ENCODE results near the gene SUSD4. TPM values are rescaled to one million over a fixed set of nuclear protein-coding genes. Genes with fewer than 3 reads are reported as not detected.
A peak's percentile ranks its signal among the peaks of the same experiment; 100 is the strongest.

SUSD4 gene
- total and polyA plus RNA-seq, 7 experiments from 2014 or later, result 0.10 to 21.5 (median 7.7) TPM

DNA sequence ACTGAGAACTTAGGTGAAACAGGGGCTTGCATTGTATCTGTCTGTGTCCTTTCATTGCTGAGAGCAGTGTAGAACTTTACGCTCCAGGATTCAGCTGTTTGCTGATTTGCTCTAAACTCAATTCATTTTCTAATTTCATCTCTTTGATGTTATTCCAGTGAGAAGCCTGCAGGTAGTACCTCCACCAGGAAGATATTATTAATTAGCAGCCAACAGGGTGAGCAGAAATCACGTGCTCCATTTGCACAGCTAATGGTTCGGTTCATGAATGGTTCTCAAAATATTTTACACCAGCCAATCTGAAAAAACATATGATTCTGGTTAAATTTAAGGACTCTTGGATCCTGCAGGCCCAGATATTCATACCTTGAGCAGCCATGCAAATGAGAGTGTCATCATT lies 52.1 kb downstream of the SUSD4 start:
- Histone ChIP-seq H3K4me3 (ENCODE audit: low read length) (no peak overlapping the region), H3K27ac (ENCODE audit: low read depth, low read length) (no peak overlapping the region), H3K27me3 (ENCODE audit: control insufficient read depth in 2 of 2, insufficient read depth in 2 of 2, low read length in 2 of 2) (no peaks in the 10 kb centered on the region), H3K36me3 (ENCODE audit: control insufficient read depth in 2 of 3, insufficient read depth in 3 of 3, low read length in 3 of 3) (no peaks in the 10 kb centered on the region), H3K4me1 (ENCODE audit: control insufficient read depth in 2 of 2, insufficient read depth in 2 of 2, low read length in 2 of 2) (peaks cover 0 to 19% of the 10 kb centered on the region in 2 donors), H3K9me3 (ENCODE audit: control insufficient read depth in 2 of 3, low read length in 3 of 3) (no peaks in the 10 kb centered on the region)
- intact Hi-C loops (cut with micrococcal nuclease), result no loop called here
- H3K36me3 Mint-ChIP-seq, result peaks cover 0 to 10% (median 0%) of the 10 kb centered on the region in 5 donors
- H3K4me3 Mint-ChIP-seq, result no peak overlapping the region
- DNase-seq (no peak), ATAC-seq (no peak)
- ChIA-PET CTCF (no interaction called here), POLR2A (interaction anchor here (0.9 kb wide), 1 partner anchor 14 kb away, joined by 3 read pairs; no protein-coding TSS in a partner anchor)
- no peaks in the 10 kb centered on the region for H3K27me3 Mint-ChIP-seq
- H3K4me1 Mint-ChIP-seq, result peaks cover 0 to 38% (median 31%) of the 10 kb centered on the region in 7 donors
- no peak overlapping the region for H3K27ac Mint-ChIP-seq
- no peaks in the 10 kb centered on the region for H3K9me3 Mint-ChIP-seq

DNA sequence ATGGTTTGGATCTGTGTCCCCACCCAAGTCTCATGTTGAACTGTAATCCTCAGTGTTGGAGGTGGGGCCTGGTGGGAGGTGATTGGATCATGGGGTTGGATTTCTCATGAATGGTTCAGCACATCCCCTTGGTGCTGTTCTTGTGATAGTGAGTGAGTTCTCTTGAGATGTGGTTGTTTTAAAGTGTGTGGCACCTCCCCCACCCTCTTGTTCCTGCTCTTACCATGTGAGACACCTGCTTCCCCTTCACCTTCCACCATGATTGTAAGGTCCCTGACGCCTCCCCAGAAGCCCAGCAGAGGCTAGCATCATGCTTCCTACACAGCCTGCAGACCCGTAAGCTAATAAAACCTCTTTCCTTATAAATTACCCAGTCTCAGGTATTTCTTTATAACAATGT lies 55.8 kb downstream of the SUSD4 start:
- H3K4me3 Mint-ChIP-seq, result peak overlapping the region in 5 of 10 donors; percentile 1 to 50 (median 14)
- no peaks in the 10 kb centered on the region for H3K27me3 ChIP-seq (ENCODE audit: control insufficient read depth in 2 of 2, insufficient read depth in 2 of 2, low read length in 2 of 2)
- DNase-seq (peak in 5 of 9 donors; percentile 12 to 42 (median 33)), ATAC-seq (no peak)
- H3K36me3 Mint-ChIP-seq, result peaks cover 0 to 10% (median 3%) of the 10 kb centered on the region in 5 donors
- H3K9me3 ChIP-seq (ENCODE audit: control insufficient read depth in 2 of 3, low read length in 3 of 3), result no peaks in the 10 kb centered on the region
- H3K27me3 Mint-ChIP-seq, result no peaks in the 10 kb centered on the region
- ChIA-PET CTCF (interaction anchor here (0.6 kb wide), 1 partner anchor 87 kb away, joined by 4 read pairs; no protein-coding TSS in a partner anchor), POLR2A (interaction anchor here (1.2 kb wide), 1 partner anchor 66 kb away, joined by 3 read pairs; no protein-coding TSS in a partner anchor)
- H3K27ac ChIP-seq (ENCODE audit: low read depth, low read length), result no peak overlapping the region
- no peak overlapping the region for H3K4me3 ChIP-seq (ENCODE audit: low read length)
- peaks cover 0 to 23% (median 18%) of the 10 kb centered on the region in 7 donors for H3K4me1 Mint-ChIP-seq
- peak overlapping the region in 2 of 9 donors; percentile 32 to 34 for H3K27ac Mint-ChIP-seq
- H3K9me3 Mint-ChIP-seq, result peaks cover 0 to 12% (median 3%) of the 10 kb centered on the region in 11 donors
- H3K36me3 ChIP-seq (ENCODE audit: control insufficient read depth in 2 of 3, insufficient read depth in 3 of 3, low read length in 3 of 3), result no peaks in the 10 kb centered on the region
- intact Hi-C loops (cut with micrococcal nuclease), result no loop called here
- H3K4me1 ChIP-seq (ENCODE audit: control insufficient read depth in 2 of 2, insufficient read depth in 2 of 2, low read length in 2 of 2), result peaks cover 0 to 7% of the 10 kb centered on the region in 2 donors

DNA sequence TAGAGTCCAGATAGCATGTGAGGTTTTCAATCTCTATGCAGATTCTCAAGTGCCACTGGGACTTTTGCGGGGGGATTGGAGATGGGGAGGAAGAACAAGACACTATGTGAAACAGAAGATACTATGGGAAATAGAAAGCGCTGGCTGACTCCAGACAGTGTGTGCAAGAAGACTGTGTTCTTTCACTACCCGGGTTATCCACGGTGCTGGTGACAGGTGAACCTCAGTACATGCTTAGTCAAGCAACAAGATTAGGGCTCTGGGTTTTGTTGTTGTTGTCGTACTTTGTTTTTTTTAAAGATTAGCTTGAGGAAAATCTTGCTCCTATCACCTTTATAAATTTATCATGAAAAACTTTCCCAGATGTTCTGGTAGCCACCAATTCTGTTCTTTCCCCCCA lies 56.4 kb downstream of the SUSD4 start:
- intact Hi-C loops (cut with micrococcal nuclease), result no loop called here
- Histone ChIP-seq H3K9me3 (ENCODE audit: control insufficient read depth in 2 of 3, low read length in 3 of 3) (no peaks in the 10 kb centered on the region), H3K4me3 (ENCODE audit: low read length) (no peak overlapping the region), H3K27me3 (ENCODE audit: control insufficient read depth in 2 of 2, insufficient read depth in 2 of 2, low read length in 2 of 2) (no peaks in the 10 kb centered on the region), H3K27ac (ENCODE audit: low read depth, low read length) (no peak overlapping the region), H3K36me3 (ENCODE audit: control insufficient read depth in 2 of 3, insufficient read depth in 3 of 3, low read length in 3 of 3) (no peaks in the 10 kb centered on the region), H3K4me1 (ENCODE audit: control insufficient read depth in 2 of 2, insufficient read depth in 2 of 2, low read length in 2 of 2) (peaks cover 0 to 8% of the 10 kb centered on the region in 2 donors)
- ChIA-PET CTCF (no interaction called here), POLR2A (no interaction called here)
- ATAC-seq (no peak), DNase-seq (no peak)
- Mint-ChIP-seq H3K27ac (peak overlapping the region in 1 of 9 donors; percentile 9), H3K9me3 (peaks cover 0 to 15% (median 3%) of the 10 kb centered on the region in 11 donors), H3K36me3 (peaks cover 0 to 10% (median 3%) of the 10 kb centered on the region in 5 donors), H3K27me3 (no peaks in the 10 kb centered on the region), H3K4me1 (peaks cover 0 to 26% (median 22%) of the 10 kb centered on the region in 7 donors), H3K4me3 (peak overlapping the region in 1 of 10 donors; percentile 14)

DNA sequence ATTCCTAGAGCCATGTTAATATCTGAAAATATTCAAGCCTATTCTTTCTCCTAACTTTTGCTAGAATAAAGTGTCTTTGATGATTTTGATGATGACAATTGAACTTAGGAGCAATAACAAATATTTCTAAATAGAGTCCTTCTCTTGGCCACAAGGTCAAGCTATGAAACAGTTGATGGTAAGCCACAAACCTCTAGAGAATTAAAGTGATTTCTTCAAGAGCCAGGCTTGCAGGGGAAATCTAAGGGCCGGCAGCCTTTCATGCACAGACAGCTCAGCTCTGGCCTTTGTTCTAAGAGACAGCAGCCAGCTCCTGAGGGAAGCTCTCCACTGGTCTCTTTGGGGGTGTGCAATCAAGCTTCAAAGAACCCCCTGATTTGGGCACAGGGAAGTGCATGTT lies 59.0 kb downstream of the SUSD4 start:
- intact Hi-C loops (cut with micrococcal nuclease), result no loop called here
- Histone ChIP-seq H3K36me3 (ENCODE audit: control insufficient read depth in 2 of 3, insufficient read depth in 3 of 3, low read length in 3 of 3) (no peaks in the 10 kb centered on the region), H3K9me3 (ENCODE audit: control insufficient read depth in 2 of 3, low read length in 3 of 3) (no peaks in the 10 kb centered on the region), H3K4me1 (ENCODE audit: control insufficient read depth in 2 of 2, insufficient read depth in 2 of 2, low read length in 2 of 2) (peaks cover 0 to 28% of the 10 kb centered on the region in 2 donors), H3K27ac (ENCODE audit: low read depth, low read length) (no peak overlapping the region), H3K27me3 (ENCODE audit: control insufficient read depth in 2 of 2, insufficient read depth in 2 of 2, low read length in 2 of 2) (no peaks in the 10 kb centered on the region), H3K4me3 (ENCODE audit: low read length) (no peak overlapping the region)
- no peak for DNase-seq
- Mint-ChIP-seq H3K9me3 (peaks cover 0 to 15% (median 3%) of the 10 kb centered on the region in 11 donors), H3K4me1 (peaks cover 0 to 52% (median 45%) of the 10 kb centered on the region in 7 donors), H3K27me3 (no peaks in the 10 kb centered on the region), H3K4me3 (no peak overlapping the region), H3K36me3 (peaks cover 0 to 7% (median 3%) of the 10 kb centered on the region in 5 donors), H3K27ac (no peak overlapping the region)
- ATAC-seq, result no peak
- ChIA-PET CTCF (no interaction called here), POLR2A (no interaction called here)

DNA sequence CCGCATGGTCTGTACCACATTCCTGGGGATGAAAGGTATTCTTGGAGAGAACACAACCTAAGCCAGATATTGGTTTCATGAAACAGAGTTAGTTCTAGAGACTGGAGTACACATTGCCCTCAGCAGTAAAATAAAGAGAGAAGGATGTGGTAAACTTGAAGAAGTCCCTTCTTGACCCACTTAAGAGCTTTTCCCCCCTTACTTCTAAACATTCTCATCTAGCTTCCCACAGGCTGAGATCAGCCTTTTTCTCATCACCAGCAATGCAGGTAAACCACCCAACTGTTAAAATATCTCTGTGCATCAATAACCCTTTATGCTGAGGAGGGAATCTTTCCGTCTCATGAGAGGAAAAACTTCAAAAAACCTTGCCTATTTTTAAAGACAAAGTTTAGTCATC lies 62.6 kb downstream of the SUSD4 start:
- no peak overlapping the region for H3K27ac ChIP-seq (ENCODE audit: low read depth, low read length)

DNA sequence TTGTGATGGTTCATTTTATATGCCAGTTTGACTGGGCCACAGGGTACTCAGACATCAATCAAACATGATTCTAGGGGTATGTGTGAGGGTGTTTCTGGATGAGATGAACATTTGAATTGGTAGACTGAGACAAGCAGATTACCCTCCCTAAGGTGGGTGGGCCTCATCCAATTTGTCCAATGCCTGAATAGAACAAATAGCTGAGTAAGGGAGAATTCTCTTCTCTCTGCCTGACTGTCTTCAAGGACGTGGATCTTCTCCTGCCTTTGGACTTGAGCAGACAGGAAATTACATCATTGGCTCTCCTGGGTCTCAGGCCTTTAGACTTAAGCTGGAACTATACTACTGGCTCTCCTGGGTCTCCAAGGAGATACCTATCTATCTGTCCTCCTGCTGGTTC lies 64.4 kb downstream of the SUSD4 start:
- Histone ChIP-seq H3K4me3 (ENCODE audit: low read length) (no peak overlapping the region), H3K36me3 (ENCODE audit: control insufficient read depth in 2 of 3, insufficient read depth in 3 of 3, low read length in 3 of 3) (no peaks in the 10 kb centered on the region), H3K4me1 (ENCODE audit: control insufficient read depth in 2 of 2, insufficient read depth in 2 of 2, low read length in 2 of 2) (peaks cover 0 to 21% of the 10 kb centered on the region in 2 donors), H3K9me3 (ENCODE audit: control insufficient read depth in 2 of 3, low read length in 3 of 3) (no peaks in the 10 kb centered on the region), H3K27ac (ENCODE audit: low read depth, low read length) (no peak overlapping the region), H3K27me3 (ENCODE audit: control insufficient read depth in 2 of 2, insufficient read depth in 2 of 2, low read length in 2 of 2) (no peaks in the 10 kb centered on the region)
- CTCF ChIA-PET, result no interaction called here
- peaks cover 0 to 14% (median 3%) of the 10 kb centered on the region in 11 donors for H3K9me3 Mint-ChIP-seq
- no peak overlapping the region for H3K4me3 Mint-ChIP-seq
- peaks cover 0 to 7% (median 3%) of the 10 kb centered on the region in 5 donors for H3K36me3 Mint-ChIP-seq
- peaks cover 0 to 37% (median 27%) of the 10 kb centered on the region in 7 donors for H3K4me1 Mint-ChIP-seq
- intact Hi-C loops (cut with micrococcal nuclease), result no loop called here
- POLR2A ChIA-PET, result no interaction called here
- DNase-seq, result no peak
- no peak for ATAC-seq
- no peak overlapping the region for H3K27ac Mint-ChIP-seq
- H3K27me3 Mint-ChIP-seq, result no peaks in the 10 kb centered on the region

More for the DNA sequence above, 62.6 kb downstream of the SUSD4 start:
- peaks cover 0 to 37% (median 27%) of the 10 kb centered on the region in 7 donors for H3K4me1 Mint-ChIP-seq
- peak overlapping the region in 7 of 9 donors; percentile 33 to 83 (median 76) for H3K27ac Mint-ChIP-seq
- no peaks in the 10 kb centered on the region for H3K9me3 ChIP-seq (ENCODE audit: control insufficient read depth in 2 of 3, low read length in 3 of 3)
- no peaks in the 10 kb centered on the region for H3K27me3 ChIP-seq (ENCODE audit: control insufficient read depth in 2 of 2, insufficient read depth in 2 of 2, low read length in 2 of 2)
- H3K27me3 Mint-ChIP-seq, result no peaks in the 10 kb centered on the region
- DNase-seq (peak in 5 of 9 donors; percentile 4 to 43 (median 26)), ATAC-seq (peak; percentile 68)
- H3K4me3 ChIP-seq (ENCODE audit: low read length), result no peak overlapping the region
- intact Hi-C loops (cut with micrococcal nuclease), result no loop called here
- H3K4me1 ChIP-seq (ENCODE audit: control insufficient read depth in 2 of 2, insufficient read depth in 2 of 2, low read length in 2 of 2), result peaks cover 0 to 21% of the 10 kb centered on the region in 2 donors
- POLR2A ChIA-PET, result no interaction called here
- H3K9me3 Mint-ChIP-seq, result peaks cover 0 to 15% (median 3%) of the 10 kb centered on the region in 11 donors
- peaks cover 0 to 7% (median 3%) of the 10 kb centered on the region in 5 donors for H3K36me3 Mint-ChIP-seq
- peak overlapping the region in 8 of 10 donors; percentile 22 to 66 (median 48) for H3K4me3 Mint-ChIP-seq
- CTCF ChIA-PET, result no interaction called here
- no peaks in the 10 kb centered on the region for H3K36me3 ChIP-seq (ENCODE audit: control insufficient read depth in 2 of 3, insufficient read depth in 3 of 3, low read length in 3 of 3)

DNA sequence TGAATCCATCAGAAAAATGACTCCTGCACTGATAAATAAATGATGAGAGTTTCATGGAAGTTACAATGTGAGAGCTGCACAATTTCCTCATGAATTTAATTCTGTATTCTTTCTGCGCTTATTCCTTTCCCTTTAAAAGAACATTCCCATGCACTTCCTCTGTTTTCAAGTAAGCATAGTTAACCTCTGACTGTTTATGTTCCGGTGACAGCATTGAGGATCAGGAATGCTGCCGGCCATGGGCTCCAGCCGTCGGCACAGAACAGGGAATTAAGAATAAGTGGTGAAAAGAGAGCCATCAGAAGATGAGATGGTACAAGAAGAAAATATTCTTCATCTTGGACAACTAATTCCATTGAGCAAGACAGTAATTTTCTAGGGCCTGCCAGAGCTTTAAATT lies 65.3 kb downstream of the SUSD4 start:
- peaks cover 0 to 7% (median 3%) of the 10 kb centered on the region in 5 donors for H3K36me3 Mint-ChIP-seq
- H3K27me3 ChIP-seq (ENCODE audit: control insufficient read depth in 2 of 2, insufficient read depth in 2 of 2, low read length in 2 of 2), result no peaks in the 10 kb centered on the region
- POLR2A ChIA-PET, result no interaction called here
- intact Hi-C loops (cut with micrococcal nuclease), result no loop called here
- ATAC-seq (no peak), DNase-seq (no peak)
- H3K27ac ChIP-seq (ENCODE audit: low read depth, low read length), result no peak overlapping the region
- H3K4me1 ChIP-seq (ENCODE audit: control insufficient read depth in 2 of 2, insufficient read depth in 2 of 2, low read length in 2 of 2), result peaks cover 0 to 21% of the 10 kb centered on the region in 2 donors
- H3K4me1 Mint-ChIP-seq, result peaks cover 0 to 37% (median 27%) of the 10 kb centered on the region in 7 donors
- peaks cover 0 to 9% (median 3%) of the 10 kb centered on the region in 11 donors for H3K9me3 Mint-ChIP-seq
- H3K36me3 ChIP-seq (ENCODE audit: control insufficient read depth in 2 of 3, insufficient read depth in 3 of 3, low read length in 3 of 3), result no peaks in the 10 kb centered on the region
- CTCF ChIA-PET, result no interaction called here
- H3K4me3 ChIP-seq (ENCODE audit: low read length), result no peak overlapping the region
- no peaks in the 10 kb centered on the region for H3K27me3 Mint-ChIP-seq
- no peak overlapping the region for H3K27ac Mint-ChIP-seq
- H3K9me3 ChIP-seq (ENCODE audit: control insufficient read depth in 2 of 3, low read length in 3 of 3), result no peaks in the 10 kb centered on the region
- no peak overlapping the region for H3K4me3 Mint-ChIP-seq

Measured in naive thymus-derived CD4-positive, alpha-beta T cell (primary cell).